Urinary bladder (tissue), 4 donors: Measurements from ENCODE around the gene ZNG1A. TPM values are rescaled to one million over a fixed set of nuclear protein-coding genes. Genes with fewer than 3 reads are reported as not detected.
A peak's percentile ranks its signal among the peaks of the same experiment; 100 is the strongest.
"Not testable (repeated sequence)": the region's sequence is repeated elsewhere in the genome, so short reads cannot be mapped to it uniquely, and the experiment has no call there.

ENCODE experiments used
- DNase-seq: peaks from one replicate; pipeline ENCODE4 v3.0.0-alpha.2; 2015; ENCODE audit errors: extremely low spot score
- H3K27ac ChIP-seq: one replicate; pipeline ENCODE4 v1.5.1; 2013; ENCODE audit warnings: low read depth, mild to moderate bottlenecking, moderate library complexity
- H3K36me3 ChIP-seq: one replicate; pipeline ENCODE4 v1.6.1; 2013; ENCODE audit warnings: mild to moderate bottlenecking, moderate library complexity; ENCODE audit not compliant: insufficient read depth
- H3K4me1 ChIP-seq: one replicate; pipeline ENCODE4 v1.6.1; 2013; ENCODE audit warnings: mild to moderate bottlenecking, moderate library complexity; ENCODE audit not compliant: insufficient read depth
- H3K4me3 ChIP-seq: one replicate; pipeline ENCODE4 v1.5.1; 2013; ENCODE audit warnings: low read depth, low read length
- WGBS: extraction: QIAGEN DNeasy Blood & Tissue Kit; methylation state at CpG from one replicate; pipeline ENCODE4 v1.1.7; 2013; 5-methylcytosine and 5-hydroxymethylcytosine counted together
- polyA plus RNA-seq: library from polyadenylated mRNA; stranded (reverse); fragments of 200-250 nt; gene quantifications from one replicate; pipeline ENCODE4 v1.2.3, GENCODE V29; 2013
- total RNA-seq: library from RNA; depleted of rRNA; stranded (reverse); fragments of >200 nt; gene quantifications from one replicate; pipeline ENCODE4 v1.2.3, GENCODE V29; 2014
- donor health status: healthy with polysubstance abuse.
- donor health status: healthy.

Gene ZNG1A
- total and polyA plus RNA-seq, 2 donors, result 33.9 to 51.2 TPM

GRCh38 chr9:73076-73899 lies 105.6 kb downstream of the ZNG1A start:
- not testable (repeated sequence) for H3K27ac ChIP-seq, DNase-seq
- under 1% methylated on average over 103 of the region's 109 CpGs for WGBS

More at GRCh38 chr9:73076-73899, 105.6 kb downstream of the ZNG1A start:
- not testable (repeated sequence) for H3K36me3 ChIP-seq, H3K4me1 ChIP-seq
- peak overlapping the region; percentile 51 for H3K4me3 ChIP-seq

Other genes with a start within 250 kb of the ZNG1A start
- 6.1 TPM for gene WASHC1, start 149.6 kb downstream of the ZNG1A start, total RNA-seq
- gene WASHC1, start 149.6 kb downstream of the ZNG1A start, polyA plus RNA-seq, result 24.5 TPM
- gene FOXD4, start 60.6 kb downstream of the ZNG1A start, total RNA-seq, result not detected
- 0.19 TPM for gene FOXD4, start 60.6 kb downstream of the ZNG1A start, polyA plus RNA-seq
- 12.5 TPM for gene DOCK8, start 35.8 kb upstream of the ZNG1A start, total RNA-seq
- 5.2 TPM for gene DOCK8, start 35.8 kb upstream of the ZNG1A start, polyA plus RNA-seq